HFF-Myc (cell line): ENCODE data around the gene NISCH.

ENCODE experiments used
- DNase-seq: peaks from one replicate; pipeline ENCODE4 v3.0.0-alpha.2; 2011; ENCODE audit warnings: low read depth; ENCODE audit errors: extremely low read depth
- H3K4me3 ChIP-seq: replicated peaks from 2 replicates; pipeline ENCODE4 v1.5.1; 2011; ENCODE audit warnings: low read depth, mild to moderate bottlenecking, control low read depth, low read length
- CTCF ChIP-seq: IDR thresholded peaks from 2 replicates; pipeline ENCODE4 v1.5.1; 2012; ENCODE audit warnings: mild to moderate bottlenecking, low read depth, low read length, control low read depth; ENCODE audit errors: missing control alignments

NISCH gene

GRCh38 chr3:52533623-52534280 is 78.3 kb downstream of the NISCH start, which contains the start of gene NT5DC2:
Gene NT5DC2, minus strand, starts transcription at chr3:52533857. Its CDS starts 120 bp downstream, at chr3:52533737.
- H3K4me3 ChIP-seq, result peak within 1 kb of the TSS; percentile 75
- TF ChIP-seq CTCF, result no peak
- DNase-seq, result no peak

DNA sequence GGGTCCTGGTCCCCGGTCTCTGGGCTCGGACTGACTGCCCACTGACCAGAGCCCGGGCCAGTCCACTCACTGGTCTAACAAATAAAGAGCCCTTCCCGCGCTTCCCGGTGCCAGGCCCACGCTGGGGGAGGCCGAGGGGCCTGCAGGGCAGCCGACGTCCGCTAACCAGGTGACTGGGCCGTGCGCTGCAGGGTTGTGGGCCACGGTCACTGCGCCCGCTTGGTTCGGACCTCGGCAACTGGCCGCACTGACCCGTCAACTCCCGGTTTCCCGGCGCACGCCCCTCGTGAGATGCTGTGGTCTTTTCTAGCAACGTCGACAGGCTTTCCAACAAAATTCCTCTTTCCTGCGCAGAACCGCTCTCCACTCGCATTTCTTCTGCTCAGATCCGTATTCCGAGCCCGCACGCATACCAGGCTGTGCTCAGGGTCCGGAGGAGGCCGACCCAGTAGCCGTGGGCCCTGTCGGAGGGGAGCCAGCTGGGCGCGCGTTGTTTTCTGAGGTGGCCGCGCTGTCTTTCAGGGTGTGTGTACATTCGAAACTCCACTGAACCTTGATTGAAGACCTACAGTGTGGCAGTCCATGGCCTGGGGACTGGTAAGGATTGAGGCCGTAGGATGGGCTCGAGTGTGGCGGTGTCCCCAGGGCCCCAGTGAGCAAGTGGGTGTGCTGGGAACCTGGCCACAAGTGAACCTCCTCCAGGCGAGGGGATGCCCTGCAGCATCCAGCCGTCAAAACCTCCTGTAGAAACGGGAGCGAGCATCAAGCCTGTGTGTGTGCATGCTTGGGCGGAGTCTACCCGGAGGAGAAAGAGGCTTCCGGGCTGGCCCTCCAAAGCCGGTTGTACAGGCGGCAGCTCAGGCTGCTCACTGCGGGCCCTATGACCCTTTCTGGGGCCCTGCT is 79.1 kb downstream of the NISCH start:
- DNase-seq, result no peak
- no peak for TF ChIP-seq CTCF
- peak overlapping the region; percentile 53 for H3K4me3 ChIP-seq

DNA sequence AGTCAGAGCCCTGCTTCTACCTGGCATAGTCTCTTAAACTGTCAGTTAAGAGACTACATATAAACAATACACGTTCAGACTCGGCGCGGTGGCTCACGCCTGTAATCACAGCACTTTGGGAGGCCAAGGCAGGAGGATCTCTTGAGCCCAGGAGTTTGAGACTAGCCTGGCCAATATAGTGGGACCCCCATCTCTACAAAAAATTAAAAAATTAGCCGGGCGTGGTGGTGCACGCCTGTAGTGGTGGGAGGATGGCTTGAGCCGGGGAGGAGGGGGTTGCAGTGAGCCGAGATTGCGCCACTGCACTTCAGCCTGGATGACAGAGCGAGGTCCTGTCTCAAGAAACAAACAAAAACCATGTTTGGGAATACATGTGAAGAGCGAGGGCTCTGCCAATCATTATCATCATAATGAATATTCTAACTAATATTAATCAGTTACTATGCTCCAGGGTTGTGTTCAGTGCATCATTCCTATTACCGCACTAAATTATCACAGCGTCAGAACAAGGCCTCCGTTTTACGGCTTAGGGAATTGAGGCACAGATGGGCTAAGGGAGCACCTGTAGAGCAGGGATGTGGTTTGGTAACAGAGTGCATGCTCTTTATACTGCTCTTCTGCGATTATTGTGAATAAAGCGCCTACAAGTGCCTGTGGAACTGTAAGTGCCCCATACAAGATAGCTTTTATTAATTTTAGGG is 80.2 kb downstream of the NISCH start:
- DNase-seq, result no peak
- H3K4me3 ChIP-seq, result peak overlapping the region; percentile 53
- no peak for TF ChIP-seq CTCF

DNA sequence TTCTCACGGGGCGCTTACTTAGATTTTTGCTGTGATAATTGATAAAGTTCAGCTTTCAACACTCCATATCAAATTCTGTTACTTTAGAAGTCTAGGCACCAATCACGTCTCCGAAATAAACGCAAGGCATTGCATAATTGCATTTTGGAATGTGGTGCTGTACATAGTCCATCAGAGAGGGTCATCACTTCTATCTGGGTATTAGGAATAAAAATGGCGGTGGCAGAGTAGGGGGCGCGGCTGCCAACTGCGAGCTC is 80.6 kb downstream of the NISCH start:
- no peak overlapping the region; the same call in 1 of the 2 replicates for H3K4me3 ChIP-seq
- no peak for DNase-seq
- TF ChIP-seq CTCF, result no peak

DNA sequence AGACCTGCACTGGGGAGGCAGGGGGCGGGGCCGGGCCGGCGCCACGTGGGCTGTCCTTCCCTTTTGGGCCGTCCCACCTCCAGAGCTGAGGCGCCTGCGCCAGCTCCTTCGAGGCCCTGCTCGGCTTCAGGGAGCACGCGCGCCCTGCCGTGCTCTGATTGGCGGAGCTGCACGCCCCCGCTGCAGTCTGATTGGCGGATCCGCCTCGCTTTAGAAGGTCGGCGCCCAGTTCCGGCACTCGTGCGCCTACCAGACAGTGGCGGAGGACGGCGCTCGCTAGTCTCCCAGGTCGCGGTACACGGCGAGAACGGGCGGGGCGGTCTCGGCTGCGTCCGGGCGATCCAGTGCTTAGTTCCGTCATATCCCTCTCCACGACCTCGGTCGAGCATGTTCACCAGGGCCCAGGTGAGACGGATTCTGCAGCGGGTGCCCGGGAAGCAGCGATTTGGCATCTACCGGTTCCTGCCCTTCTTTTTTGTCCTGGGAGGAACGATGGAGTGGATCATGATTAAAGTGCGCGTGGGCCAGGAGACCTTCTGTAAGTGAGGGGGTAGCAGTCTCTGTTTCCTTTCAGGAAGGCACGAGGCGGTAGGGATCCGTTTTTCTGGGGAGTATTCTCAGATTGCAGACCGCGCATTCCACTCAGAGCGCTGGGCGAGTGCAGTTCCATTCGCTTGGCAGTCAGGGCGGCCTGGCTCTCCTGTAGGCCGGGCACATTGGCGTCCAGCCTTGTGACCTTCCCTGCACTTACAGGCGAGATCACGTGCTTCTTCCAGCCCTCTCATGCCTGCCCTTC is 81.2 kb downstream of the NISCH start, which contains the start of gene UQCC5:
Gene UQCC5, plus strand, starts transcription at position 237 of the 796 bp plus-strand sequence. Its CDS starts 151 bp downstream, at position 388.
- H3K4me3 ChIP-seq, result peak within 1 kb of the TSS; percentile 97
- no peak for TF ChIP-seq CTCF
- peak; percentile 87 for DNase-seq

GRCh38 chr3:52537165-52537620 is 81.8 kb downstream of the NISCH start:
- DNase-seq, result no peak
- no peak for TF ChIP-seq CTCF
- H3K4me3 ChIP-seq, result peak overlapping the region; percentile 97
